HepG2 (cell line): ENCODE results near the gene CPVL. TPM values are rescaled to one million over a fixed set of nuclear protein-coding genes. Genes with fewer than 3 reads are reported as not detected.

Experiments used
- AGO2 ChIP-seq: fragments of 200-400 bp; formaldehyde crosslinking; optimal IDR thresholded peaks from 2 replicates; pipeline ENCODE3; 2017; ENCODE audit warnings: mild to moderate bottlenecking, low read depth, low read length, moderate library complexity
- ARNTL ChIP-seq: sonication (generic); formaldehyde crosslinking; IDR thresholded peaks from 2 replicates; pipeline ENCODE4 v1.4.0; 2020; ENCODE audit warnings: mild to moderate bottlenecking, missing genetic modification reagents
- ATF5 ChIP-seq: sonication (generic); formaldehyde crosslinking; IDR thresholded peaks from 2 replicates; pipeline ENCODE4 v1.4.0; 2020; ENCODE audit warnings: mild to moderate bottlenecking, low read depth, missing genetic modification reagents
- BHLHE40 ChIP-seq: IDR thresholded peaks from 2 replicates; pipeline ENCODE4 v1.6.1; 2011; ENCODE audit warnings: low read length, improper control_type of control experiment
- CENPT ChIP-seq: sonication (generic); formaldehyde crosslinking; IDR thresholded peaks from 2 replicates; pipeline ENCODE4 v1.8.0; 2022; ENCODE audit warnings: low read depth, mild to moderate bottlenecking, moderate library complexity, missing genetic modification reagents
- ELF3 ChIP-seq: IDR thresholded peaks from 2 replicates; pipeline ENCODE4 v1.6.1; 2016; ENCODE audit warnings: missing genetic modification reagents, missing compliant biosample characterization
- HOXA7 ChIP-seq: sonication (generic); formaldehyde crosslinking; IDR thresholded peaks from 2 replicates; pipeline ENCODE4 v1.8.1; 2022; ENCODE audit warnings: mild to moderate bottlenecking, missing genetic modification reagents, moderate library complexity
- KAT8 ChIP-seq: IDR thresholded peaks from 2 replicates; pipeline ENCODE4 v1.6.1; 2016; ENCODE audit warnings: missing genetic modification reagents, missing compliant biosample characterization
- MIXL1 ChIP-seq: IDR thresholded peaks from 2 replicates; pipeline ENCODE4 v1.6.1; 2016
- MTF2 ChIP-seq: sonication (generic); formaldehyde crosslinking; IDR thresholded peaks from 2 replicates; pipeline ENCODE4 v1.5.0; 2020; ENCODE audit warnings: missing genetic modification reagents, borderline replicate concordance
- NCOA1 ChIP-seq: sonication (generic); formaldehyde crosslinking; IDR thresholded peaks from 2 replicates; pipeline ENCODE4 v1.9.0; 2021; ENCODE audit warnings: missing genetic modification reagents
- NCOA5 ChIP-seq: sonication (generic); formaldehyde crosslinking; IDR thresholded peaks from 2 replicates; pipeline ENCODE4 v1.4.0; 2020; ENCODE audit warnings: missing genetic modification reagents
- NFIB ChIP-seq: sonication (generic); formaldehyde crosslinking; IDR thresholded peaks from 2 replicates; pipeline ENCODE4 v1.9.0; 2021; ENCODE audit warnings: missing genetic modification reagents, mild to moderate bottlenecking, borderline replicate concordance
- PTBP1 ChIP-seq: fragments of 200-400 bp; formaldehyde crosslinking; IDR thresholded peaks from 2 replicates; pipeline ENCODE4 v1.6.1; 2018; ENCODE audit warnings: low read length, low read depth; ENCODE audit not compliant: poor library complexity, severe bottlenecking
- RBAK ChIP-seq: sonication (generic); formaldehyde crosslinking; IDR thresholded peaks from 2 replicates; pipeline ENCODE4 v1.5.1; 2020; ENCODE audit warnings: mild to moderate bottlenecking, missing genetic modification reagents
- RFX3 ChIP-seq: IDR thresholded peaks from 2 replicates; pipeline ENCODE4 v1.6.1; 2016; ENCODE audit warnings: missing biosample characterization, missing genetic modification reagents
- SP5 ChIP-seq: IDR thresholded peaks from 2 replicates; pipeline ENCODE4 v1.6.1; 2016; ENCODE audit warnings: low read depth, borderline replicate concordance
- ZNF496 ChIP-seq: sonication (generic); formaldehyde crosslinking; IDR thresholded peaks from 2 replicates; pipeline ENCODE4 v1.8.1; 2023; ENCODE audit warnings: mild to moderate bottlenecking, moderate library complexity, missing genetic modification reagents; ENCODE audit not compliant: insufficient replicate concordance
- ZNF510 ChIP-seq: sonication (generic); formaldehyde crosslinking; IDR thresholded peaks from 2 replicates; pipeline ENCODE4 v1.4.0; 2020; ENCODE audit warnings: low read depth, mild to moderate bottlenecking, missing genetic modification reagents
- ZNF557 ChIP-seq: sonication (generic); formaldehyde crosslinking; IDR thresholded peaks from 2 replicates; pipeline ENCODE4 v1.4.0; 2020; ENCODE audit warnings: missing genetic modification reagents
- ZNF558 ChIP-seq: sonication (generic); formaldehyde crosslinking; IDR thresholded peaks from 2 replicates; pipeline ENCODE4 v1.9.0; 2022; ENCODE audit warnings: mild to moderate bottlenecking, missing genetic modification reagents, borderline replicate concordance
- ZNF580 ChIP-seq: IDR thresholded peaks from 2 replicates; pipeline ENCODE4 v1.6.1; 2016; ENCODE audit warnings: low read depth, borderline replicate concordance
- ZNF709 ChIP-seq: sonication (generic); formaldehyde crosslinking; IDR thresholded peaks from 2 replicates; pipeline ENCODE4 v1.5.0; 2020; ENCODE audit warnings: mild to moderate bottlenecking, missing genetic modification reagents
- ZNF782 ChIP-seq: sonication (generic); formaldehyde crosslinking; IDR thresholded peaks from 2 replicates; pipeline ENCODE4 v1.4.0; 2020; ENCODE audit warnings: missing genetic modification reagents, mild to moderate bottlenecking, borderline replicate concordance
- polyA plus RNA-seq, 8 experiments: library from polyadenylated mRNA; depleted of rRNA in 3 of 8; stranded (reverse) in 7 of 8; unstranded in 1 of 8; fragments of >200 nt; fragmentation: Illumina TruSeq in 4 of 8; extraction: Trizol in 4 of 8; gene quantifications; 2 replicates each; pipeline versions ENCODE4 v1.2.1 to v1.2.3, GENCODE V29; 2011 to 2016; ENCODE audit warnings: low read depth in 4 of 8, missing spikeins in 1 of 8, mixed read lengths in 1 of 8; ENCODE audit not compliant: insufficient read depth in 1 of 8
- total RNA-seq, 5 experiments: library from RNA; depleted of rRNA; stranded (reverse); fragments of >200 nt; fragmentation: Illumina TruSeq; extraction: Trizol; gene quantifications; 2 replicates each; pipeline ENCODE4 v1.2.3, GENCODE V29; 2016; ENCODE audit warnings: low read depth in 1 of 5
- TF ChIP-seq, protein P1 (sequence below): sonication (generic); formaldehyde crosslinking; IDR thresholded peaks from 2 replicates; pipeline ENCODE4 v1.4.0; 2020; ENCODE audit warnings: missing genetic modification reagents
- TF ChIP-seq, protein P2 (sequence below): fragments of 450-650 bp; IDR thresholded peaks from 2 replicates; pipeline ENCODE4 v1.6.1; 2016
- TF ChIP-seq, protein P3 (sequence below): sonication (generic); formaldehyde crosslinking; IDR thresholded peaks from 2 replicates; pipeline ENCODE4 v1.4.0; 2020; ENCODE audit warnings: mild to moderate bottlenecking, low read depth, missing genetic modification reagents

CPVL gene
- total and polyA plus RNA-seq, 2 of the 13 experiments (the other 11 are each of a cell fraction or from before 2014, with no cell fraction given) = 59.2 to 294 TPM

GRCh38 chr7:29146057-29146706 lies at the start of gene CPVL (continued):
- TF ChIP-seq ZNF709 (CRISPR knock-in tag) (no peak), ZNF557 (no peak), ELF3 (CRISPR knock-in tag) (no peak), ATF5 (CRISPR knock-in tag) (no peak), PTBP1 (no peak), ARNTL (no peak), ZNF580 (CRISPR knock-in tag) (no peak), MIXL1 (CRISPR knock-in tag) (no peak), CENPT (CRISPR knock-in tag) (no peak; the same call in 1 of the 2 replicates), SP5 (CRISPR knock-in tag) (no peak), RFX3 (no peak), NCOA5 (no peak), ZNF510 (CRISPR knock-in tag) (no peak), HOXA7 (CRISPR knock-in tag) (no peak), MTF2 (no peak), NCOA1 (CRISPR knock-in tag) (no peak), AGO2 (no peak), RBAK (no peak), ZNF558 (peak; percentile 52; the same call in 1 of the 2 replicates), KAT8 (CRISPR knock-in tag) (no peak), ZNF496 (no peak), ZNF782 (CRISPR knock-in tag) (no peak), BHLHE40 (no peak), NFIB (CRISPR knock-in tag) (no peak)
- TF ChIP-seq, protein P1, sequence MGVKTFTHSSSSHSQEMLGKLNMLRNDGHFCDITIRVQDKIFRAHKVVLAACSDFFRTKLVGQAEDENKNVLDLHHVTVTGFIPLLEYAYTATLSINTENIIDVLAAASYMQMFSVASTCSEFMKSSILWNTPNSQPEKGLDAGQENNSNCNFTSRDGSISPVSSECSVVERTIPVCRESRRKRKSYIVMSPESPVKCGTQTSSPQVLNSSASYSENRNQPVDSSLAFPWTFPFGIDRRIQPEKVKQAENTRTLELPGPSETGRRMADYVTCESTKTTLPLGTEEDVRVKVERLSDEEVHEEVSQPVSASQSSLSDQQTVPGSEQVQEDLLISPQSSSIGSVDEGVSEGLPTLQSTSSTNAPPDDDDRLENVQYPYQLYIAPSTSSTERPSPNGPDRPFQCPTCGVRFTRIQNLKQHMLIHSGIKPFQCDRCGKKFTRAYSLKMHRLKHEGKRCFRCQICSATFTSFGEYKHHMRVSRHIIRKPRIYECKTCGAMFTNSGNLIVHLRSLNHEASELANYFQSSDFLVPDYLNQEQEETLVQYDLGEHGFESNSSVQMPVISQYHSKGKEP (CRISPR knock-in tag) = no peak
- TF ChIP-seq, protein P2, sequence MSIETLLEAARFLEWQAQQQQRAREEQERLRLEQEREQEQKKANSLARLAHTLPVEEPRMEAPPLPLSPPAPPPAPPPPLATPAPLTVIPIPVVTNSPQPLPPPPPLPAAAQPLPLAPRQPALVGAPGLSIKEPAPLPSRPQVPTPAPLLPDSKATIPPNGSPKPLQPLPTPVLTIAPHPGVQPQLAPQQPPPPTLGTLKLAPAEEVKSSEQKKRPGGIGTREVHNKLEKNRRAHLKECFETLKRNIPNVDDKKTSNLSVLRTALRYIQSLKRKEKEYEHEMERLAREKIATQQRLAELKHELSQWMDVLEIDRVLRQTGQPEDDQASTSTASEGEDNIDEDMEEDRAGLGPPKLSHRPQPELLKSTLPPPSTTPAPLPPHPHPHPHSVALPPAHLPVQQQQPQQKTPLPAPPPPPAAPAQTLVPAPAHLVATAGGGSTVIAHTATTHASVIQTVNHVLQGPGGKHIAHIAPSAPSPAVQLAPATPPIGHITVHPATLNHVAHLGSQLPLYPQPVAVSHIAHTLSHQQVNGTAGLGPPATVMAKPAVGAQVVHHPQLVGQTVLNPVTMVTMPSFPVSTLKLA = no peak
- TF ChIP-seq, protein P3, sequence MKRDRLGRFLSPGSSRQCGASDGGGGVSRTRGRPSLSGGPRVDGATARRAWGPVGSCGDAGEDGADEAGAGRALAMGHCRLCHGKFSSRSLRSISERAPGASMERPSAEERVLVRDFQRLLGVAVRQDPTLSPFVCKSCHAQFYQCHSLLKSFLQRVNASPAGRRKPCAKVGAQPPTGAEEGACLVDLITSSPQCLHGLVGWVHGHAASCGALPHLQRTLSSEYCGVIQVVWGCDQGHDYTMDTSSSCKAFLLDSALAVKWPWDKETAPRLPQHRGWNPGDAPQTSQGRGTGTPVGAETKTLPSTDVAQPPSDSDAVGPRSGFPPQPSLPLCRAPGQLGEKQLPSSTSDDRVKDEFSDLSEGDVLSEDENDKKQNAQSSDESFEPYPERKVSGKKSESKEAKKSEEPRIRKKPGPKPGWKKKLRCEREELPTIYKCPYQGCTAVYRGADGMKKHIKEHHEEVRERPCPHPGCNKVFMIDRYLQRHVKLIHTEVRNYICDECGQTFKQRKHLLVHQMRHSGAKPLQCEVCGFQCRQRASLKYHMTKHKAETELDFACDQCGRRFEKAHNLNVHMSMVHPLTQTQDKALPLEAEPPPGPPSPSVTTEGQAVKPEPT (CRISPR knock-in tag) = no peak
